ENCODE measurements around the gene NEFH. TPM values are rescaled to one million over a fixed set of nuclear protein-coding genes. Genes with fewer than 3 reads are reported as not detected.

Gene NEFH
- polyA plus RNA-seq, 3 donors: 0.22 to 0.56 (median 0.36) TPM

- no peak overlapping the region for H3K27ac ChIP-seq (ENCODE audit: low read depth, low read length)
- WGBS, 3 donors: 61 to 75% (median 71%) methylated on average over 5 of the region's 5 CpGs
These were observed 44.6 kb downstream of the NEFH start for GRCh38 chr22:29524442-29525191.

GRCh38 chr22:29528144-29528543 lies 48.1 kb downstream of the NEFH start:
- 93 to 94% (median 93%) methylated on average over 7 of the region's 7 CpGs for WGBS, 3 donors
- H3K27ac ChIP-seq (ENCODE audit: low read depth, low read length): no peak overlapping the region

- WGBS, 3 donors: 89 to 94% (median 93%) methylated on average over 4 of the region's 4 CpGs
- no peak overlapping the region for H3K27ac ChIP-seq (ENCODE audit: low read depth, low read length)
These were observed 50.7 kb downstream of the NEFH start for GRCh38 chr22:29530716-29531115.

GRCh38 chr22:29531419-29531818 lies 51.4 kb downstream of the NEFH start:
- no peak overlapping the region for H3K27ac ChIP-seq (ENCODE audit: low read depth, low read length)
- WGBS, 3 donors: 90 to 95% (median 91%) methylated on average over 4 of the region's 4 CpGs

DNA sequence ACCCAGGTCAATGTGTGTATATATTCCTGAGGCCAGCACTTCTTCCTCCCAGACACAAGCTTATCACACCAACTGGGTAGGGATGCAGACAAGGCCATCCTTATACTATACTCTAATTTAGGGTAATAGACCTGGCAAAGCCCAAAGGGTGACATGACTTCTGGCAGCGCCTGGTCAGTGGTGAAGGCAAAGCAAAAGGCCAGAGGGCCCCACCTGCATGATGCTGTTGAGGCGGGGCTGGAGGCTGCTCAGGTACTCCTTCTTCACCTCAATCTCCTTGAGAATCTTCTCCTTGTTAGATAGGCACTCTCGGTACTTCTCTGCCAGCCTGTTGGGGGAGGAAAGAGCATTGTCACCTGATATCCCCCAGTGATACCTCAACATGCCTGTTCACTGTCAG lies 56.4 kb downstream of the NEFH start:
- WGBS, 3 donors: 92 to 99% (median 96%) methylated on average over 3 of the region's 3 CpGs
- no peak overlapping the region for H3K27ac ChIP-seq (ENCODE audit: low read depth, low read length)

DNA sequence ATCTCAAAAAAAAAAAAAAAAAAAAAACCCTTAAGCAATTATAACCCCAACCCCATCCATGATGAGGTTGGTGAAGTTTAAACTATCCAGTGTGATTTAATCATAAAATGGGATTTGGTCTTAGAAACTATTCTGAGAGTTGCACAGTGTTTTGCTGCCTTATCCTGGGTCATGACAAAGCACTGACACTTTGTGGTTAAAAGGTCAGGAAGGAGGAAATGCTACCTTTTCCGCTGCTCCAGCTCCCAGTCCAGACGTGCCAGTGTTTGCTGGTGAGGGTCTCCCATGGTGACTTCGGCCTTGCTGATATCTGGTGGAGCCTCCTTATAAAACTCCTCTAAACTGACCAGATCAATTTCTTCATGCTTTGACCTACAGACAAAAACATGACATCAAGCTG lies 59.1 kb downstream of the NEFH start:
- no peak overlapping the region for H3K27ac ChIP-seq (ENCODE audit: low read depth, low read length)
- WGBS, 3 donors: 55 to 85% (median 62%) methylated on average over 3 of the region's 3 CpGs

Other genes starting within 250 kb of the NEFH start
- 10 to 100 TPM; 14.5 to 22.2 (median 15.2) TPM for gene RHBDD3, start 212.2 kb upstream of the NEFH start, polyA plus RNA-seq
- 100 to 1,000 TPM in 2 of 3 donors, 10 to 100 TPM in 1; 73.4 to 147 (median 120) TPM for gene EWSR1, start 211.9 kb upstream of the NEFH start, polyA plus RNA-seq
- gene GAS2L1, start 173.6 kb upstream of the NEFH start, polyA plus RNA-seq: 10 to 100 TPM; 16.7 to 31.8 (median 20.0) TPM
- 1 to 10 TPM in 2 of 3 donors, under 1 TPM in 1; 0.90 to 1.5 (median 1.0) TPM for gene RASL10A, start 164.5 kb upstream of the NEFH start, polyA plus RNA-seq
- 10 to 100 TPM; 22.3 to 36.5 (median 36.1) TPM for gene AP1B1, start 91.6 kb upstream of the NEFH start, polyA plus RNA-seq
- under 1 TPM in 1 of 3 donors, not detected in 2; 0.06 TPM for gene RFPL1, start 41.6 kb upstream of the NEFH start, polyA plus RNA-seq
- 10 to 100 TPM; 14.2 to 30.9 (median 23.5) TPM for gene THOC5, start 73.5 kb downstream of the NEFH start, polyA plus RNA-seq
- 10 to 100 TPM; 11.1 to 18.9 (median 17.3) TPM for gene NIPSNAP1, start 100.9 kb downstream of the NEFH start, polyA plus RNA-seq
- gene NF2, start 123.4 kb downstream of the NEFH start, polyA plus RNA-seq: 10 to 100 TPM in 1 of 3 donors, 1 to 10 TPM in 2; 5.2 to 15.9 (median 8.3) TPM
- 1 to 10 TPM in 1 of 3 donors, under 1 TPM in 2; 0.07 to 1.1 (median 0.11) TPM for gene CABP7, start 239.8 kb downstream of the NEFH start, polyA plus RNA-seq